ENCODE data around the gene RNF43. TPM values are rescaled to one million over a fixed set of nuclear protein-coding genes. Genes with fewer than 3 reads are reported as not detected.

The RNF43 gene
- total and polyA plus RNA-seq, 4 donors = 0.92 to 8.8 (median 2.9) TPM

GRCh38 chr17:58377093-58377601, 40.2 kb downstream of the RNF43 start:
- Histone ChIP-seq H3K27me3 (ENCODE audit: control insufficient read depth, insufficient read depth, low read length) (no peaks in the 10 kb centered on the region), H3K27ac (ENCODE audit: low read depth, low read length) (no peak overlapping the region), H3K9me3 (ENCODE audit: control insufficient read depth, insufficient read depth, low read length) (no peaks in the 10 kb centered on the region), H3K4me3 (ENCODE audit: low read depth, low read length) (no peak overlapping the region), H3K4me1 (ENCODE audit: control insufficient read depth, insufficient read depth, low read length) (no peaks in the 10 kb centered on the region), H3K36me3 (ENCODE audit: control insufficient read depth, insufficient read depth, low read length) (no peaks in the 10 kb centered on the region)
- WGBS (ENCODE audit: insufficient coverage) = 64% methylated on average over 2 of the region's 3 CpGs
- DNase-seq (ENCODE audit: low read depth in 4 of 6, low spot score in 6 of 6) = no peak

GRCh38 chr17:58376472-58377000, 40.8 kb downstream of the RNF43 start:
- no peaks in the 10 kb centered on the region for H3K9me3 ChIP-seq (ENCODE audit: control insufficient read depth, insufficient read depth, low read length)

GRCh38 chr17:58375811-58376210, 41.5 kb downstream of the RNF43 start:
- Histone ChIP-seq H3K27ac (ENCODE audit: low read depth, low read length) (no peak overlapping the region), H3K36me3 (ENCODE audit: control insufficient read depth, insufficient read depth, low read length) (no peaks in the 10 kb centered on the region), H3K27me3 (ENCODE audit: control insufficient read depth, insufficient read depth, low read length) (no peaks in the 10 kb centered on the region), H3K4me3 (ENCODE audit: low read depth, low read length) (no peak overlapping the region), H3K9me3 (ENCODE audit: control insufficient read depth, insufficient read depth, low read length) (no peaks in the 10 kb centered on the region), H3K4me1 (ENCODE audit: control insufficient read depth, insufficient read depth, low read length) (no peaks in the 10 kb centered on the region)
- DNase-seq (ENCODE audit: low read depth in 4 of 6, low spot score in 6 of 6) = no peak
- WGBS (ENCODE audit: insufficient coverage) = 53% methylated on average over 2 of the region's 2 CpGs

More at GRCh38 chr17:58376472-58377000, 40.8 kb downstream of the RNF43 start:
- 91% methylated on average over 1 of the region's 4 CpGs for WGBS (ENCODE audit: insufficient coverage)
- Histone ChIP-seq H3K27me3 (ENCODE audit: control insufficient read depth, insufficient read depth, low read length) (no peaks in the 10 kb centered on the region), H3K4me1 (ENCODE audit: control insufficient read depth, insufficient read depth, low read length) (no peaks in the 10 kb centered on the region), H3K27ac (ENCODE audit: low read depth, low read length) (no peak overlapping the region), H3K4me3 (ENCODE audit: low read depth, low read length) (no peak overlapping the region), H3K36me3 (ENCODE audit: control insufficient read depth, insufficient read depth, low read length) (no peaks in the 10 kb centered on the region)
- DNase-seq (ENCODE audit: low read depth in 4 of 6, low spot score in 6 of 6) = no peak

DNA sequence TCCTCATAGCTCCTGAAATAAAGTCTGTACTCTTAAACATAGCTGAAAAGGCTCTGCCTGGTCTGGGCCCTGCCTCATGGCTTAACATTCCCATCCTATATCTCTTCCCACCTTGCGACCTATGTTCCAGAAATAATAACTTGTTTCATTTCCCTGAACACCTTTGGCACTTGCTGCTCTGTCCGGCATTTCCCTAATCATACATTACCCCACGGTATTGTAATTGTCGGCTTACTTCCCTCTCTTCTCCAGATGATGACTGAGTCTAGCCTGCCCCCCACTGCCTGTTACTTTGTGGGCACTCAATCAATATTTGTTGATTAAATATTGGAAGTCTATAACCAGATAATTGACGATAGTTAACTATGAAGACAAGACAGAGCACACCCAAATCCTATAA, 42.1 kb downstream of the RNF43 start:
- no peaks in the 10 kb centered on the region for H3K27me3 ChIP-seq (ENCODE audit: control insufficient read depth, insufficient read depth, low read length)

GRCh38 chr17:58373923-58374322, 43.4 kb downstream of the RNF43 start:
- no peaks in the 10 kb centered on the region for H3K4me1 ChIP-seq (ENCODE audit: control insufficient read depth, insufficient read depth, low read length)
- H3K27ac ChIP-seq (ENCODE audit: low read depth, low read length) = no peak overlapping the region
- DNase-seq (ENCODE audit: low read depth in 4 of 6, low spot score in 6 of 6) = no peak
- no peak overlapping the region for H3K4me3 ChIP-seq (ENCODE audit: low read depth, low read length)
- no CpG with 5 or more reads among the region's 1 CpG for WGBS (ENCODE audit: insufficient coverage)
- no peaks in the 10 kb centered on the region for H3K27me3 ChIP-seq (ENCODE audit: control insufficient read depth, insufficient read depth, low read length)
- H3K36me3 ChIP-seq (ENCODE audit: control insufficient read depth, insufficient read depth, low read length) = no peaks in the 10 kb centered on the region
- no peaks in the 10 kb centered on the region for H3K9me3 ChIP-seq (ENCODE audit: control insufficient read depth, insufficient read depth, low read length)

More for the DNA sequence above, 42.1 kb downstream of the RNF43 start:
- no peaks in the 10 kb centered on the region for H3K36me3 ChIP-seq (ENCODE audit: control insufficient read depth, insufficient read depth, low read length)
- no peak overlapping the region for H3K4me3 ChIP-seq (ENCODE audit: low read depth, low read length)
- no peaks in the 10 kb centered on the region for H3K4me1 ChIP-seq (ENCODE audit: control insufficient read depth, insufficient read depth, low read length)
- no peaks in the 10 kb centered on the region for H3K9me3 ChIP-seq (ENCODE audit: control insufficient read depth, insufficient read depth, low read length)
- no peak overlapping the region for H3K27ac ChIP-seq (ENCODE audit: low read depth, low read length)
- 100% methylated on average over 1 of the region's 5 CpGs for WGBS (ENCODE audit: insufficient coverage)
- no peak for DNase-seq (ENCODE audit: low read depth in 4 of 6, low spot score in 6 of 6)

DNA sequence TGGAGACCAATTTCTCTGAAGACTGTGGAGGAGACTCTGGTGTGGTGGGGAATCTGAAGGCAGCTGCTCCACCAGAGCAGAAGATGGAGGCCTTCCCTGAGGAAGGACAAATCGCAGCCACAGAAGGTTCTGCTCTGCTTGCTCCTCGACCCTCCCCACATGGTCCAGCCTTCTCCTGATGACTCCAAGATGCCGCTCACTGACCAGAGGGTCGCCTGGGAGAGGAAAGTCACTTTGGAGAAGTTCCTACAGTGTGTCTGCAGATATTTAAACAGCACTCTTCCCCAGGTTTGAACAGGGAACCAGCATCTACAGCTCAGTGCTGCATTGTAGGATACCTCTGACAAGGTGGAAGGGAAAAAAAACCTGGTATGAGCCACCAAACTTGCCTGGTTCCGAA, 44.3 kb downstream of the RNF43 start:
- Histone ChIP-seq H3K4me1 (ENCODE audit: control insufficient read depth, insufficient read depth, low read length) (no peaks in the 10 kb centered on the region), H3K36me3 (ENCODE audit: control insufficient read depth, insufficient read depth, low read length) (no peaks in the 10 kb centered on the region), H3K27me3 (ENCODE audit: control insufficient read depth, insufficient read depth, low read length) (no peaks in the 10 kb centered on the region), H3K27ac (ENCODE audit: low read depth, low read length) (no peak overlapping the region), H3K4me3 (ENCODE audit: low read depth, low read length) (no peak overlapping the region), H3K9me3 (ENCODE audit: control insufficient read depth, insufficient read depth, low read length) (no peaks in the 10 kb centered on the region)
- DNase-seq (ENCODE audit: low read depth in 4 of 6, low spot score in 6 of 6) = no peak
- WGBS (ENCODE audit: insufficient coverage) = no CpG with 5 or more reads among the region's 5 CpGs

- Histone ChIP-seq H3K4me1 (ENCODE audit: control insufficient read depth, insufficient read depth, low read length) (no peaks in the 10 kb centered on the region), H3K4me3 (ENCODE audit: low read depth, low read length) (no peak overlapping the region), H3K36me3 (ENCODE audit: control insufficient read depth, insufficient read depth, low read length) (no peaks in the 10 kb centered on the region), H3K9me3 (ENCODE audit: control insufficient read depth, insufficient read depth, low read length) (no peaks in the 10 kb centered on the region), H3K27me3 (ENCODE audit: control insufficient read depth, insufficient read depth, low read length) (no peaks in the 10 kb centered on the region), H3K27ac (ENCODE audit: low read depth, low read length) (no peak overlapping the region)
- DNase-seq (ENCODE audit: low read depth in 4 of 6, low spot score in 6 of 6) = no peak
- WGBS (ENCODE audit: insufficient coverage) = 69% methylated on average over 4 of the region's 6 CpGs
These were observed 45.9 kb downstream of the RNF43 start for GRCh38 chr17:58371300-58371950.

- WGBS (ENCODE audit: insufficient coverage) = 84% methylated on average over 9 of the region's 9 CpGs
- H3K4me3 ChIP-seq (ENCODE audit: low read depth, low read length) = no peak overlapping the region
- H3K9me3 ChIP-seq (ENCODE audit: control insufficient read depth, insufficient read depth, low read length) = no peaks in the 10 kb centered on the region
- H3K4me1 ChIP-seq (ENCODE audit: control insufficient read depth, insufficient read depth, low read length) = no peaks in the 10 kb centered on the region
- H3K27me3 ChIP-seq (ENCODE audit: control insufficient read depth, insufficient read depth, low read length) = no peaks in the 10 kb centered on the region
- H3K36me3 ChIP-seq (ENCODE audit: control insufficient read depth, insufficient read depth, low read length) = no peaks in the 10 kb centered on the region
- no peak for DNase-seq (ENCODE audit: low read depth in 4 of 6, low spot score in 6 of 6)
- H3K27ac ChIP-seq (ENCODE audit: low read depth, low read length) = no peak overlapping the region
These were observed 46.6 kb downstream of the RNF43 start for GRCh38 chr17:58370716-58371115.

DNA sequence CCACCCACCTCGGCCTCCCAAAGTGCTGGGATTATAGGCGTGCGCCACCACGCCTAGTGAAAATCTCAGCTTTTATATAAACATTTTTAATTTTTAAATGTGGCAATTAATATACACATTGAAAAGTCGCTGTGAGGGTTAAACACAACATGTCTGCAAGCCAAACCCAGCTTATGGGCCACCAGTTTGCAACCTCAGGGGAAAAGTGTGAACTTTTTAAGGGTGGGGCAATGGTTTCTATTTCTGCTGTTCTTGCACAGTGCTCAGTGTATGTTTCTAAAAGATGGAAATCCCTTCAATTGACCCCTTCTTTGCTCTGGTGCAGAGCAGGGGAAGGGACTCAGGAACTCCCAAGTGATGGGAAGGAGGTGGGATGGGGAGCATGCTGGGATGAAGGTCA, 47.0 kb downstream of the RNF43 start:
- Histone ChIP-seq H3K4me3 (ENCODE audit: low read depth, low read length) (no peak overlapping the region), H3K27ac (ENCODE audit: low read depth, low read length) (no peak overlapping the region)
- WGBS (ENCODE audit: insufficient coverage) = no CpG with 5 or more reads among the region's 5 CpGs

More for the DNA sequence above, 47.0 kb downstream of the RNF43 start:
- no peaks in the 10 kb centered on the region for H3K36me3 ChIP-seq (ENCODE audit: control insufficient read depth, insufficient read depth, low read length)
- H3K4me1 ChIP-seq (ENCODE audit: control insufficient read depth, insufficient read depth, low read length) = no peaks in the 10 kb centered on the region
- H3K9me3 ChIP-seq (ENCODE audit: control insufficient read depth, insufficient read depth, low read length) = no peaks in the 10 kb centered on the region
- DNase-seq (ENCODE audit: low read depth in 4 of 6, low spot score in 6 of 6) = no peak
- H3K27me3 ChIP-seq (ENCODE audit: control insufficient read depth, insufficient read depth, low read length) = no peaks in the 10 kb centered on the region

All from spinal cord (tissue), 10 donors.